ENCODE measurements around the gene MRGPRE.

DNA sequence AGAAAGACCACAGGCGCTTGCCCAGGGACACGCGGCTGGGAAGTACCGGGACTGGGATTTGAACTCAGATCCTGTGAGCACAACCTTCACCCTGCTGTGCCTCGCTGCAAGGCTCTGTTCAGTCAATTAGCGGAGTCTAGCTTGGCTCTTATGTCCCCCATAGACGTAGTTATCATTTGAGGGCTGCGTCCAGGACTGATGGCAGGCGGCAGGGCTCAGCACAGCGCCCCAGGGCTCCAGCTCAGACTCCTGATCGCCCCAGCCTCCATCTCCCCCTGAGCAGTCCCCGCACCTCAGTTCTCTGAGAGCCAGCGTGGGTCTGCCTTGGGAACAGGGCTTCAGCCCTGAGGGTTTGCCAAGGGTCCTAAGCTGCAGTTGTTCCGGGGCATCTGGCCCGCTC lies 33.4 kb downstream of the MRGPRE start:
- TF ChIP-seq, protein P1, sequence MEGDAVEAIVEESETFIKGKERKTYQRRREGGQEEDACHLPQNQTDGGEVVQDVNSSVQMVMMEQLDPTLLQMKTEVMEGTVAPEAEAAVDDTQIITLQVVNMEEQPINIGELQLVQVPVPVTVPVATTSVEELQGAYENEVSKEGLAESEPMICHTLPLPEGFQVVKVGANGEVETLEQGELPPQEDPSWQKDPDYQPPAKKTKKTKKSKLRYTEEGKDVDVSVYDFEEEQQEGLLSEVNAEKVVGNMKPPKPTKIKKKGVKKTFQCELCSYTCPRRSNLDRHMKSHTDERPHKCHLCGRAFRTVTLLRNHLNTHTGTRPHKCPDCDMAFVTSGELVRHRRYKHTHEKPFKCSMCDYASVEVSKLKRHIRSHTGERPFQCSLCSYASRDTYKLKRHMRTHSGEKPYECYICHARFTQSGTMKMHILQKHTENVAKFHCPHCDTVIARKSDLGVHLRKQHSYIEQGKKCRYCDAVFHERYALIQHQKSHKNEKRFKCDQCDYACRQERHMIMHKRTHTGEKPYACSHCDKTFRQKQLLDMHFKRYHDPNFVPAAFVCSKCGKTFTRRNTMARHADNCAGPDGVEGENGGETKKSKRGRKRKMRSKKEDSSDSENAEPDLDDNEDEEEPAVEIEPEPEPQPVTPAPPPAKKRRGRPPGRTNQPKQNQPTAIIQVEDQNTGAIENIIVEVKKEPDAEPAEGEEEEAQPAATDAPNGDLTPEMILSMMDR (IDR thresholded peaks at IDR 0.05; ENCODE audit: low read length): no peak
- no peak for TF ChIP-seq EZH2 (optimal IDR thresholded peaks at IDR 0.05; ENCODE audit: low read depth, low read length)
- no peak for TF ChIP-seq EZH2phosphoT487 (IDR thresholded peaks at IDR 0.05; ENCODE audit: low read length)
